ENCODE measurements around the gene SRGAP2C. TPM values are rescaled to one million over a fixed set of nuclear protein-coding genes. Genes with fewer than 3 reads are reported as not detected.
"Not testable (repeated sequence)": the region's sequence is repeated elsewhere in the genome, so short reads cannot be mapped to it uniquely, and the experiment has no call there.

Gene SRGAP2C
- total RNA-seq, 2 experiments from 2014 or later, result 28.9 to 32.2 TPM

GRCh38 chr1:121417325-121417923, 232.6 kb downstream of the SRGAP2C start:
- DNase-seq, result no peak
- H3K9me3 Mint-ChIP-seq (ENCODE audit: insufficient read depth), result no peaks in the 10 kb centered on the region
- peaks cover 11% of the 10 kb centered on the region for H3K27me3 Mint-ChIP-seq (ENCODE audit: low read depth)
- CTCF ChIA-PET, result interaction anchor here (1.2 kb wide), 1 partner anchor 29 kb away, joined by 3 read pairs; no protein-coding TSS in a partner anchor
- no peak overlapping the region for H3K27ac Mint-ChIP-seq
- POLR2A ChIA-PET, result no interaction called here
- ATAC-seq, result no peak
- H3K36me3 Mint-ChIP-seq (ENCODE audit: low read depth), result no peaks in the 10 kb centered on the region
- H3K4me1 Mint-ChIP-seq (ENCODE audit: low read depth), result peaks cover 6% of the 10 kb centered on the region
- H3K4me3 Mint-ChIP-seq, result no peak overlapping the region

- Mint-ChIP-seq H3K4me1 (ENCODE audit: low read depth) (peaks cover 6% of the 10 kb centered on the region), H3K9me3 (ENCODE audit: insufficient read depth) (no peaks in the 10 kb centered on the region), H3K27me3 (ENCODE audit: low read depth) (peaks cover 6% of the 10 kb centered on the region), H3K4me3 (no peak overlapping the region), H3K27ac (no peak overlapping the region), H3K36me3 (ENCODE audit: low read depth) (no peaks in the 10 kb centered on the region)
- ChIA-PET CTCF (no interaction called here), POLR2A (no interaction called here)
- DNase-seq, result no peak
- ATAC-seq, result no peak
Observed at GRCh38 chr1:121418369-121419049, 233.7 kb downstream of the SRGAP2C start.

- H3K9me3 Mint-ChIP-seq (ENCODE audit: insufficient read depth); ATAC-seq; H3K36me3 Mint-ChIP-seq (ENCODE audit: low read depth); H3K27me3 Mint-ChIP-seq (ENCODE audit: low read depth); H3K4me3 Mint-ChIP-seq; H3K27ac Mint-ChIP-seq; POLR2A ChIA-PET; DNase-seq; H3K4me1 Mint-ChIP-seq (ENCODE audit: low read depth): not testable (repeated sequence)
- CTCF ChIA-PET, result interaction anchor here (0.9 kb wide), 1 partner anchor 21 kb away, joined by 3 read pairs; no protein-coding TSS in a partner anchor
Observed at GRCh38 chr1:121419050-121419615, 234.4 kb downstream of the SRGAP2C start.

- H3K36me3 Mint-ChIP-seq (ENCODE audit: low read depth); H3K4me1 Mint-ChIP-seq (ENCODE audit: low read depth); CTCF ChIA-PET; POLR2A ChIA-PET; DNase-seq; H3K27ac Mint-ChIP-seq; H3K9me3 Mint-ChIP-seq (ENCODE audit: insufficient read depth); H3K4me3 Mint-ChIP-seq; ATAC-seq: not testable (repeated sequence)
- peaks cover 12% of the 10 kb centered on the region for H3K27me3 Mint-ChIP-seq (ENCODE audit: low read depth)
Observed at GRCh38 chr1:121421490-121421889, 236.7 kb downstream of the SRGAP2C start.

- H3K9me3 Mint-ChIP-seq (ENCODE audit: insufficient read depth); H3K27ac Mint-ChIP-seq; H3K36me3 Mint-ChIP-seq (ENCODE audit: low read depth); ATAC-seq; CTCF ChIA-PET; H3K4me1 Mint-ChIP-seq (ENCODE audit: low read depth); H3K27me3 Mint-ChIP-seq (ENCODE audit: low read depth); H3K4me3 Mint-ChIP-seq; DNase-seq; POLR2A ChIA-PET: not testable (repeated sequence)
Observed at GRCh38 chr1:121423956-121424355, 239.2 kb downstream of the SRGAP2C start.

- H3K36me3 Mint-ChIP-seq (ENCODE audit: low read depth); POLR2A ChIA-PET; DNase-seq; H3K4me3 Mint-ChIP-seq; H3K27ac Mint-ChIP-seq; H3K9me3 Mint-ChIP-seq (ENCODE audit: insufficient read depth); H3K4me1 Mint-ChIP-seq (ENCODE audit: low read depth); H3K27me3 Mint-ChIP-seq (ENCODE audit: low read depth); ATAC-seq: not testable (repeated sequence)
- CTCF ChIA-PET, result interaction anchor here (1.0 kb wide), 1 partner anchor 19 kb away, joined by 3 read pairs; no protein-coding TSS in a partner anchor
Observed at GRCh38 chr1:121433517-121433916, 248.7 kb downstream of the SRGAP2C start.

GRCh38 chr1:121438862-121439261, 254.1 kb downstream of the SRGAP2C start:
- H3K27ac Mint-ChIP-seq; POLR2A ChIA-PET; H3K4me1 Mint-ChIP-seq (ENCODE audit: low read depth); H3K36me3 Mint-ChIP-seq (ENCODE audit: low read depth); ATAC-seq; H3K4me3 Mint-ChIP-seq; DNase-seq; H3K27me3 Mint-ChIP-seq (ENCODE audit: low read depth); CTCF ChIA-PET: not testable (repeated sequence)
- H3K9me3 Mint-ChIP-seq (ENCODE audit: insufficient read depth), result peaks cover 11% of the 10 kb centered on the region

- CTCF ChIA-PET, result no interaction called here
- H3K4me3 Mint-ChIP-seq, result no peak overlapping the region
- H3K36me3 Mint-ChIP-seq (ENCODE audit: low read depth), result no peaks in the 10 kb centered on the region
- ATAC-seq (no peak), DNase-seq (no peak)
- peaks cover 7% of the 10 kb centered on the region for H3K4me1 Mint-ChIP-seq (ENCODE audit: low read depth)
- peaks cover 11% of the 10 kb centered on the region for H3K9me3 Mint-ChIP-seq (ENCODE audit: insufficient read depth)
- no peak overlapping the region for H3K27ac Mint-ChIP-seq
- H3K27me3 Mint-ChIP-seq (ENCODE audit: low read depth), result peaks cover 3% of the 10 kb centered on the region
- POLR2A ChIA-PET, result no interaction called here
Observed at GRCh38 chr1:121440993-121441392, 256.2 kb downstream of the SRGAP2C start.

Other genes starting within 250 kb of the SRGAP2C start
- 10 to 100 TPM; 28.7 to 30.8 TPM for gene FAM72B, start 635 bp upstream of the SRGAP2C start, total RNA-seq